SK-MEL-5 (cell line): Measurements from ENCODE around the gene GAGE12E. TPM values are rescaled to one million over a fixed set of nuclear protein-coding genes. Genes with fewer than 3 reads are reported as not detected.
"Not testable (repeated sequence)": the region's sequence is repeated elsewhere in the genome, so short reads cannot be mapped to it uniquely, and the experiment has no call there.

Source experiments
- DNase-seq: peaks from one replicate; pipeline ENCODE4 v3.0.0-alpha.2; 2016; ENCODE audit warnings: low read depth, low spot score
- in situ Hi-C: cut with HindIII; loops from 2 replicates; pipeline ENCODE4 v1.10.0; 2016; ENCODE audit warnings: low sequenced_read_pairs, high pct_unique_total_duplicates, low pct_unique_long_range_greater_than_20kb
- polyA plus RNA-seq, 2 experiments: library from polyadenylated mRNA; depleted of rRNA; stranded (reverse); fragments of >200 nt; gene quantifications; 2 replicates each; pipeline ENCODE4 v1.2.3, GENCODE V29; 2015
- small RNA-seq, 2 experiments: library from RNA; depleted of rRNA; stranded (forward); fragments of <200 nt; gene quantifications; one replicate each; pipeline ENCODE3, GENCODE V24; 2014
- total RNA-seq: library from RNA; depleted of rRNA; stranded (reverse); fragments of >200 nt; shearing (Covaris generic); gene quantifications from 2 replicates; pipeline ENCODE4 v1.2.3, GENCODE V29; 2014; rRNA removed

GAGE12E gene
- 34.1 and 43.5 TPM in 2 replicates for total RNA-seq
- polyA plus RNA-seq (2015; cell fraction: cytosol; rRNA removed): 0.29 and 0.77 TPM in 2 replicates
- not detected in 2 replicates for polyA plus RNA-seq (2015; cell fraction: nucleus; rRNA removed)

- DNase-seq, in situ Hi-C loops: not testable (repeated sequence)
Measured at GRCh38 chrX:49550989-49551388, at the start of gene GAGE12E. GAGE12E (plus strand) TSS chrX:49551289; CDS start chrX:49552444, 1,155 bp downstream.

GRCh38 chrX:49531877-49532276 is 19.2 kb upstream of the GAGE12E start, which contains the start of gene GAGE12C:
GAGE12C (plus strand) TSS chrX:49532177; CDS start chrX:49533332, 1,155 bp downstream.
- in situ Hi-C loops, DNase-seq: not testable (repeated sequence)

- in situ Hi-C loops, DNase-seq: not testable (repeated sequence)
Measured at GRCh38 chrX:49541433-49541832, 9.7 kb upstream of the GAGE12E start, which contains the start of gene GAGE12D. GAGE12D (plus strand) TSS chrX:49541733; CDS start chrX:49542888, 1,155 bp downstream.

GRCh38 chrX:49560542-49560941 is 9.5 kb downstream of the GAGE12E start, which contains the start of gene GAGE12F:
GAGE12F (plus strand) TSS chrX:49560842; CDS start chrX:49561997, 1,155 bp downstream.
- in situ Hi-C loops, DNase-seq: not testable (repeated sequence)

DNA sequence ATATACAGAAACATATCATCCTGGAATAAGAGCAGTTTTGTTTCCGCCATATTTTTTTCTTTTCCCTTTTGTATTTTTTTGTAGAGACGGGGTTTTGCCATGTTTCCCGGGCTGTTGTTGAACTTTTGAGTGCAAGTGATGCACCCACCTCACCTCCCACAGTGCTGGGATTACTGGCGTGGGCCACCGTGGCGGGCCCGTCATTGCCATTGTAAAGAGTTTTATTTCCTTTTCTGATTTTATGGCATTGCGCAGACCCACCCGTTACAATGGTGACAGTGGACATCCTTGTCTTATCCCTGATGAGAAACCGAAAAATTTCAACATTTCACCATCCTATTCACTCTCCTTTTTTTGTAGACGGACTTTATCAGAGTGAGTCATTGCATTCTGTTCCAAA is 17.6 kb downstream of the GAGE12E start:
- DNase-seq, in situ Hi-C loops: not testable (repeated sequence)

GRCh38 chrX:49569152-49569551 is 18.1 kb downstream of the GAGE12E start:
- in situ Hi-C loops, DNase-seq: not testable (repeated sequence)

DNA sequence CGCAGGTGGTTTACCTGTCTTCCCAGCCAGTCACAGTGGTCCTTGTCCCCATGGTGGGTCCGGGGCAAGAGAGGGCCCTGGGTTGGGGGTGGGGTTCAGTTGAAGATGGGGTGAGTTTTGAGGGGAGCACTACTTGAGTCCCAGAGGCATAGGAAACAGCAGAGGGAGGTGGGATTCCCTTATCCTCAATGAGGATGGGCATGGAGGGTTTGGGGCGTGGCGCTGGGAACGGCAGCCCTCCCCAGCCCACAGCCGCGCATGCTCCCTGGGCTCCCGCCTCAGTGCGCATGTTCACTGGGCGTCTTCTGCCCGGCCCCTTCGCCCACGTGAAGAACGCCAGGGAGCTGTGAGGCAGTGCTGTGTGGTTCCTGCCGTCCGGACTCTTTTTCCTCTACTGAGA is 19.0 kb downstream of the GAGE12E start, which contains the start of gene GAGE12G:
Gene GAGE12G, plus strand, starts transcription at position 301 of the 400 bp plus-strand sequence. CDS start 1,155 bp downstream, outside the sequence.
- DNase-seq, in situ Hi-C loops: not testable (repeated sequence)

DNA sequence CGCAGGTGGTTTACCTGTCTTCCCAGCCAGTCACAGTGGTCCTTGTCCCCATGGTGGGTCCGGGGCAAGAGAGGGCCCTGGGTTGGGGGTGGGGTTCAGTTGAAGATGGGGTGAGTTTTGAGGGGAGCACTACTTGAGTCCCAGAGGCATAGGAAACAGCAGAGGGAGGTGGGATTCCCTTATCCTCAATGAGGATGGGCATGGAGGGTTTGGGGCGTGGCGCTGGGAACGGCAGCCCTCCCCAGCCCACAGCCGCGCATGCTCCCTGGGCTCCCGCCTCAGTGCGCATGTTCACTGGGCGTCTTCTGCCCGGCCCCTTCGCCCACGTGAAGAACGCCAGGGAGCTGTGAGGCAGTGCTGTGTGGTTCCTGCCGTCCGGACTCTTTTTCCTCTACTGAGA is 28.6 kb downstream of the GAGE12E start, which contains the start of gene GAGE12H:
Gene GAGE12H, plus strand, starts transcription at position 301 of the 400 bp plus-strand sequence. CDS start 1,155 bp downstream, outside the sequence.
- in situ Hi-C loops: not testable (repeated sequence)

GRCh38 chrX:49589196-49589595 is 38.1 kb downstream of the GAGE12E start, which contains the start of gene GAGE2A:
GAGE2A (plus strand) TSS chrX:49589496; CDS start chrX:49590651, 1,155 bp downstream.
- not testable (repeated sequence) for DNase-seq

More for the DNA sequence above, 28.6 kb downstream of the GAGE12E start, which contains the start of gene GAGE12H:
- DNase-seq: not testable (repeated sequence)

GRCh38 chrX:49589769-49590478 is 38.8 kb downstream of the GAGE12E start:
- not testable (repeated sequence) for DNase-seq

More at GRCh38 chrX:49589196-49589595, 38.1 kb downstream of the GAGE12E start, which contains the start of gene GAGE2A:
- in situ Hi-C loops: not testable (repeated sequence)

GRCh38 chrX:49590488-49590887 is 39.4 kb downstream of the GAGE12E start:
- in situ Hi-C loops, DNase-seq: not testable (repeated sequence)

More at GRCh38 chrX:49589769-49590478, 38.8 kb downstream of the GAGE12E start:
- in situ Hi-C loops: not testable (repeated sequence)

- in situ Hi-C loops, DNase-seq: not testable (repeated sequence)
Measured at GRCh38 chrX:49598720-49599119, 47.6 kb downstream of the GAGE12E start, which contains the start of gene GAGE1. GAGE1 (plus strand) TSS chrX:49599020; CDS start chrX:49600175, 1,155 bp downstream.

Small RNAs within 50 kb of the gene (small RNA-seq; reads per million reads assigned to genes)
- 0 reads per million in 2 experiments for gene GAGE12B

Other genes starting within 250 kb of the GAGE12E start
- gene GAGE10, start 247.6 kb upstream of the GAGE12E start, total RNA-seq: not detected in 2 replicates
- 37.1 TPM in 1 of 2 replicates, not detected in the other for gene GAGE12J, start 229.3 kb upstream of the GAGE12E start, total RNA-seq
- gene GAGE13, start 219.7 kb upstream of the GAGE12E start, total RNA-seq: 195 and 284 TPM in 2 replicates
- not detected in 2 replicates for gene GAGE12C, start 19.1 kb upstream of the GAGE12E start, total RNA-seq
- gene GAGE12D, start 9.6 kb upstream of the GAGE12E start, total RNA-seq: not detected in 2 replicates
- 0.66 TPM in 1 of 2 replicates, not detected in the other for gene GAGE12F, start 9.6 kb downstream of the GAGE12E start, total RNA-seq
- gene GAGE12G, start 19.1 kb downstream of the GAGE12E start, total RNA-seq: 0.66 TPM in 1 of 2 replicates, not detected in the other
- gene GAGE12H, start 28.7 kb downstream of the GAGE12E start, total RNA-seq: 22.4 and 25.4 TPM in 2 replicates
- 61.3 and 64.8 TPM in 2 replicates for gene GAGE2A, start 38.2 kb downstream of the GAGE12E start, total RNA-seq
- 63.9 and 67.5 TPM in 2 replicates for gene GAGE1, start 47.7 kb downstream of the GAGE12E start, total RNA-seq
- 0.27 TPM in 1 of 2 replicates, not detected in the other for gene PAGE1, start 144.7 kb downstream of the GAGE12E start, total RNA-seq